Measurements from ENCODE around the gene NPW. TPM values are rescaled to one million over a fixed set of nuclear protein-coding genes. Genes with fewer than 3 reads are reported as not detected.
A peak's percentile ranks its signal among the peaks of the same experiment; 100 is the strongest.
"Not testable (repeated sequence)": the region's sequence is repeated elsewhere in the genome, so short reads cannot be mapped to it uniquely, and the experiment has no call there.

Gene NPW
- total RNA-seq, 4 donors from 2014 or later = 0.48 TPM; not detected in 3

DNA sequence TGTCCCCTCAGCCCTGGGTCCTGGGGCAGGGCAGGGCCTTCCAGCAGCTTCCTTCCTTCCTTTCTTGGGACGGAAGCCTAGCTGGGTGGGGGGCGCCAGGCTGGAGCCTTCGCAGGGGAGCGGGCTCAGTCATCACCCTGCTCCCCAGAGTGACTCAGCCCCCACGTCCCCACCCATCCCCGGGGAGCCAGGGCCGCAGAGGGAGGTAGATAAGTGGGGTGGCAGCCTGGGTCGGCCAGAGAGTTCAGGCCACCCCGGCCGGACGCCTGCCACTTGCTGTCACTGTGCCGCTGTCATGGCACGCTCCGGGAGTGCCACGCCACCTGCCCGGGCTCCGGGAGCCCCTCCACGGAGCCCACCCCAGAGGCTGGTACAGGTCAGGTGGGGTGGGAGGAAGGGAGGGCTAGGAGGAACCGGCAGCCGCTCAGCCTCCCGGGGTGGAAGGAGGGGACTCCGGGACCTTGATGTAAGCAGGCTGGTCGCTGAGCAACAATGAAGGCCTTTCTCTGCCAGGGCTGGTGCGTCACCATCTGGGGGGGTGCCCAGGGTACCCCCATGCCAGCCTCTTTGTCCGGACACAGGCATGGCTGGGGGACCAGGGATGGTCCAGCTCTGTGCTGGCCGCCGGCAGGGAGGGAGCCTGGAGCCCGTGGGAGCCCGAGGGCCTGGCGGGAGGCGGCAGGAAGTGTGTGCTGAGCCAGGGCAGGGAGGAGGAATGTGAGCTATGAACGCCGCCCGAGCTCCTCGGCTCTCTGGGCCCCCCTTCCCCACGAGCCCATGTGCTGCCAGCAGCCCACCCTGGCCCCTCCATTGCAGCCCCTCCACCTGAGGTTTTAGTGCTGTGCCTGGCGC lies 13.7 kb downstream of the NPW start:
- H3K27ac ChIP-seq = peak overlapping the region; percentile 76 to 92 (median 86)
- no peak for DNase-seq
- 8 to 100% methylated on average over 1 to 9 of the region's 37 CpGs for WGBS, 2 donors
- intact Hi-C loops (cut with DNase I) = no loop called here
- no peaks in the 10 kb centered on the region for H3K9me3 ChIP-seq
- peaks cover 0 to 12% (median 0%) of the 10 kb centered on the region in 3 donors for H3K36me3 ChIP-seq
- peaks cover 48 to 97% (median 60%) of the 10 kb centered on the region in 3 donors for H3K4me1 ChIP-seq
- H3K4me3 ChIP-seq = peak overlapping the region; percentile 16 to 58 (median 33)
- H3K27me3 ChIP-seq = no peaks in the 10 kb centered on the region
- TF ChIP-seq, protein P1, sequence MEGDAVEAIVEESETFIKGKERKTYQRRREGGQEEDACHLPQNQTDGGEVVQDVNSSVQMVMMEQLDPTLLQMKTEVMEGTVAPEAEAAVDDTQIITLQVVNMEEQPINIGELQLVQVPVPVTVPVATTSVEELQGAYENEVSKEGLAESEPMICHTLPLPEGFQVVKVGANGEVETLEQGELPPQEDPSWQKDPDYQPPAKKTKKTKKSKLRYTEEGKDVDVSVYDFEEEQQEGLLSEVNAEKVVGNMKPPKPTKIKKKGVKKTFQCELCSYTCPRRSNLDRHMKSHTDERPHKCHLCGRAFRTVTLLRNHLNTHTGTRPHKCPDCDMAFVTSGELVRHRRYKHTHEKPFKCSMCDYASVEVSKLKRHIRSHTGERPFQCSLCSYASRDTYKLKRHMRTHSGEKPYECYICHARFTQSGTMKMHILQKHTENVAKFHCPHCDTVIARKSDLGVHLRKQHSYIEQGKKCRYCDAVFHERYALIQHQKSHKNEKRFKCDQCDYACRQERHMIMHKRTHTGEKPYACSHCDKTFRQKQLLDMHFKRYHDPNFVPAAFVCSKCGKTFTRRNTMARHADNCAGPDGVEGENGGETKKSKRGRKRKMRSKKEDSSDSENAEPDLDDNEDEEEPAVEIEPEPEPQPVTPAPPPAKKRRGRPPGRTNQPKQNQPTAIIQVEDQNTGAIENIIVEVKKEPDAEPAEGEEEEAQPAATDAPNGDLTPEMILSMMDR (IDR thresholded peaks at IDR 0.05) = no peak
- no peak for TF ChIP-seq POLR2A (IDR thresholded peaks at IDR 0.05)

DNA sequence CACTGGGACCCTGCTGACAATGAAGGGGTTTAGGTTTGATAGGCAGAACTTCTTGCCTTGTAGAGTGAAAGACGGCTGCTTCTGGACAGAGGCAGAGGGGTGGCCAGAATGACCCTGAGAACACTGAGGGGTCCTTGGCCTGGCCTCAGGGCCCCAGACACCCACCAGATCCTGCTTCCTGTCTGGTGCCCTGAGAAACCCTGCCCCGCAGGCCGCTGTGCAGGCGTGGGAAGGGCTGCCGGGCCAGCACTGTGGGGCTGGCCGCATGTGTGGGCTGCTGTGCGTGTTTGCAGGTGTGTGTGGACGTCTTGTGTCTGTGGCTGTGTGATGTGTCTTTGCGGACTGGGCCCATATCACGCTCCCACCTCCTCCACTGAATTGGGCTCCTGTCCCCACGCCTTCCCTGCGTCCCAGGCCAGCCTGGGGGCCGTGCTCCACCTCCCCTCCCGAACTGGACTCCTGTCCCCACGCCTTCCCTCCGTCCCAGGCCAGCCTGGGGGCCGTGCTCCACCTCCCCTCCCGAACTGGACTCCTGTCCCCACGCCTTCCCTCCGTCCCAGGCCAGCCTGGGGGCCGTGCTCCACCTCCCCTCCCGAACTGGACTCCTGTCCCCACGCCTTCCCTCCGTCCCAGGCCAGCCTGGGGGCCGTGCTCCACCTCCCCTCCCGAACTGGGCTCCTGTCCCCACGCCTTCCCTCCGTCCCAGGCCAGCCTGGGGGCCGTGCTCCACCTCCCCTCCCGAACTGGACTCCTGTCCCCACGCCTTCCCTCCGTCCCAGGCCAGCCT lies 14.5 kb downstream of the NPW start:
- peak overlapping the region; percentile 12 to 58 (median 33) for H3K4me3 ChIP-seq
- peaks cover 0 to 12% (median 0%) of the 10 kb centered on the region in 3 donors for H3K36me3 ChIP-seq
- H3K9me3 ChIP-seq; DNase-seq; H3K27me3 ChIP-seq; intact Hi-C loops (cut with DNase I): not testable (repeated sequence)
- WGBS, 2 donors = 67 to 75% methylated on average over 4 to 7 of the region's 32 CpGs
- peaks cover 50 to 97% (median 62%) of the 10 kb centered on the region in 3 donors for H3K4me1 ChIP-seq
- peak overlapping the region; percentile 76 to 92 (median 86) for H3K27ac ChIP-seq

DNA sequence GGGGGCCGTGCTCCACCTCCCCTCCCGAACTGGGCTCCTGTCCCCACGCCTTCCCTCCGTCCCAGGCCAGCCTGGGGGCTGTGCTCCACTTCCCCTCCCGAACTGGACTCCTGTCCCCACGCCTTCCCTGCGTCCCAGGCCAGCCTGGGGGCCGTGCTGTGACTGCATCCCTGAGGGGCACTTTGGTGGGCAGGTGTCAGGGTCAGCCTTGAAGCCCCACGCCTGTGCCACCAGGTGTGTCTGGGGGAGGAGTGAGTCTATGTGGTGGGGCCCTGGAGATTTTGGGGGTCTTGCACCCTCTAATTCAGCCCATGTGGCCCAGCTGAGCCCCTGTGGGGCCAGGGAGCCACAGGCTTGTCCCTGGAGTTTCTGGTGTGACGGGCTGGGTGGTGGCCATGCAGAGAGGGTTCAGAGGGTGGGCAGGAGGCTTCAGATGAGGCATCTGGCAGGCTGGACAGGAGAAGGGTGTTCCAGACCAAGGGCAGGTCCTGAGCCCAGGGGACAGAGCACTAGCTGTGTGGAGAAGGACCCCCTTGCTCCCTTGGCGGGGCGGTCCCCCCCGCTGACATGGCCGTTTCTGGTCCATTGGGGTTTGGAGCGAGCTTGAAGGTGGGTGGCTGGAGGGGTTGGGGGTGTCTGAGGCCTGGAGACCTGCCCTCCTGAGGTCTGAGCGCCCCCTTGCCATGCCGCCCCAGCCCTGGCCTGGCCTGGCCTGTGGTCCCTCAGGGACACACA lies 15.3 kb downstream of the NPW start:
- Histone ChIP-seq H3K27ac (peak overlapping the region; percentile 71 to 92 (median 85)), H3K9me3 (no peaks in the 10 kb centered on the region), H3K27me3 (no peaks in the 10 kb centered on the region), H3K4me1 (peaks cover 57 to 97% (median 66%) of the 10 kb centered on the region in 3 donors), H3K36me3 (peaks cover 0 to 9% (median 0%) of the 10 kb centered on the region in 3 donors), H3K4me3 (peak overlapping the region in 3 of 4 donors; percentile 11 to 52 (median 21))
- intact Hi-C loops (cut with DNase I) = no loop called here
- 69% methylated on average over 7 of the region's 17 CpGs; no CpG with 5 or more reads in 1 of the 2 donors for WGBS, 2 donors
- TF ChIP-seq, protein P1 (IDR thresholded peaks at IDR 0.05) = no peak
- TF ChIP-seq POLR2A (IDR thresholded peaks at IDR 0.05) = no peak
- no peak for DNase-seq

DNA sequence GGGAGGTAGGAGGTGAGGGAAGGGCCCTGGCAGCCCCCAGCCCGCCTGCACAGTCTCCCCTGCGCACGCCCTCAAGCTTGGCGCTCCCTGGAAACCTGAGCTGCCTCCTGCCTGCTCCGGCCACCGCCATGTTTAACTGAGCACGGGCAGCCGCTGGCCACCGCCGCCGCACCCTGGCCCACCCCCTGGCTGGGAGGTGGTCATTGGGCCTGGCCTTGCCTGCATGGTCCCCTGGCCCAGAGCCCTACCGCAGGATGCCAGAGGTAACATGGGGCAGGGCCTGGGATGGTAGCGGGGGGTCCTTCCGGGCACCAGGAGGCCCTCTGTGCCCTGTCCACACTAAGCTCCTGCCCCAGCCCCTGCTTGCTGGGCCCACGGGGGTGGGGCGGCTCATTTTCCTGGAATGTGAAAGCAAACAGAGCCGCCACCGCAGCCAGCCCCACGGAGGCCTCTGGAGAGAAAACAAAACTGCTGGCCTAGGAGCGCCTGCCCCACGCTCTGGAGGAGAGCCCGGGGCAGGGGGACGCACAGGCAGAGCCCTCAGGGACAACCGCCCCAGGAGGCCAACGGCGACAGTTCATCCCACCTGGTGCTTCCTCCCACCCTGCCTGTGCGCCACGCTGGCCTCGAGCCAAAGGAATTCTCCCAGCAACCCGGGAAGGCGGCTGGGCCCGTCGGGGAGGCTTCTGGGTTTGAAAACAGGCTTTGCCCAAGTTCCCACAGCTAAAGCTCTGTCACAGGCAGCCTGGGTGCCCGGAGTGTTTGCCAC lies 16.0 kb downstream of the NPW start:
- peaks cover 0 to 5% (median 0%) of the 10 kb centered on the region in 3 donors for H3K36me3 ChIP-seq
- no peak for DNase-seq

More for the DNA sequence above, 16.0 kb downstream of the NPW start:
- peak overlapping the region; percentile 71 to 92 (median 85) for H3K27ac ChIP-seq
- WGBS, 2 donors = 100% methylated on average over 5 of the region's 34 CpGs; no CpG with 5 or more reads in 1 of the 2 donors
- intact Hi-C loops (cut with DNase I) = no loop called here
- TF ChIP-seq, protein P1 (IDR thresholded peaks at IDR 0.05) = no peak
- no peak for TF ChIP-seq POLR2A (IDR thresholded peaks at IDR 0.05)
- H3K4me1 ChIP-seq = peaks cover 61 to 97% (median 74%) of the 10 kb centered on the region in 3 donors
- H3K4me3 ChIP-seq = peak overlapping the region in 3 of 4 donors; percentile 11 to 52 (median 21)
- no peaks in the 10 kb centered on the region for H3K27me3 ChIP-seq
- H3K9me3 ChIP-seq = no peaks in the 10 kb centered on the region

Measured in esophagus squamous epithelium (tissue), 5 donors.